ENCODE data around the gene NCOA1. TPM values are rescaled to one million over a fixed set of nuclear protein-coding genes. Genes with fewer than 3 reads are reported as not detected.

NCOA1 gene
- polyA plus RNA-seq, 3 donors = 7.3 to 30.2 (median 10.2) TPM

- Histone ChIP-seq H2AFZ (ENCODE audit: insufficient read depth, low read depth, low read length, poor library complexity, severe bottlenecking) (no peak overlapping the region), H3K4me1 (ENCODE audit: control insufficient read depth in 1 of 2, insufficient read depth in 2 of 2, low read length in 2 of 2) (peaks cover 17 to 18% of the 10 kb centered on the region in 2 donors), H3K4me2 (replicated peaks; ENCODE audit: extremely low read depth, low read length, poor library complexity, severe bottlenecking) (no peak overlapping the region), H3K79me2 (ENCODE audit: insufficient read depth, low read length) (no peaks in the 10 kb centered on the region), H4K20me1 (ENCODE audit: insufficient read depth, low read length) (no peaks in the 10 kb centered on the region), H3K36me3 (replicated peaks in 1 of 2; ENCODE audit: control insufficient read depth in 1 of 2, insufficient read depth in 2 of 2, low read length in 2 of 2) (no peaks in the 10 kb centered on the region), H3K4me3 (replicated peaks in 1 of 3; ENCODE audit: low read depth in 2 of 3, low read length in 3 of 3) (no peak overlapping the region), H3K27ac (ENCODE audit: low read depth in 1 of 2, low read length in 2 of 2) (no peak overlapping the region), H3K27me3 (ENCODE audit: control insufficient read depth in 2 of 2, insufficient read depth in 2 of 2, low read length in 2 of 2) (no peaks in the 10 kb centered on the region), H3K9ac (ENCODE audit: insufficient read depth, low read length, poor library complexity, severe bottlenecking) (no peak overlapping the region), H3K9me3 (replicated peaks in 1 of 2; ENCODE audit: control insufficient read depth in 1 of 2, insufficient read depth in 1 of 2, low read length in 2 of 2) (no peaks in the 10 kb centered on the region)
- intact Hi-C loops (cut with micrococcal nuclease) = no loop called here
- H3K36me3 Mint-ChIP-seq = no peaks in the 10 kb centered on the region
- H3K4me1 Mint-ChIP-seq = peaks cover 25% of the 10 kb centered on the region
- 93% methylated on average over 2 of the region's 3 CpGs for WGBS (ENCODE audit: insufficient coverage)
- TF ChIP-seq CTCF (IDR thresholded peaks at IDR 0.05) = no peak
- peaks cover 0 to 3% (median 0%) of the 10 kb centered on the region in 7 donors for H3K9me3 Mint-ChIP-seq
- H3K4me3 Mint-ChIP-seq = no peak overlapping the region
- no peak for DNase-seq
- no peak overlapping the region for H3K27ac Mint-ChIP-seq
- H3K27me3 Mint-ChIP-seq (ENCODE audit: low read depth in 3 of 3) = no peaks in the 10 kb centered on the region
These were observed 12.8 kb upstream of the NCOA1 start for GRCh38 chr2:24478243-24478642.

DNA sequence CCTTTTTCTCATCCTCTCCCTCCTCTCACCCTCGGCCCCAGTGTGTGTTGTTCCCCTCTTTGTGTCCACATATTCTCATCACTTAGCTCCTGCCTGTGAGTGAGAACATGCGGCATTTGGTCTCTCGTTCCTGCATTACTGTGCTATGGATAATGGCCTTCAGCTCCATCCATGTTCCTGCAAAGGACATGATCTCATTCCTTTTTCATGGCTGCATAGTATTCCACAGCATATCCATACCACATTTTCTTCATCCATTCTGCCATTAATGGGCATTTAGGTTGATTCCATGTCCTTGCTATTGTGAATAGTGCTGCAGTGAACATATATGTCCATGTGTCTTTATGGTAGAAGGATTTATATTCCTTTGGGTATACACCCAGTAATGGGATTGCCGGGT, 10.8 kb upstream of the NCOA1 start:
- peaks cover 0 to 7% (median 0%) of the 10 kb centered on the region in 7 donors for H3K9me3 Mint-ChIP-seq
- Histone ChIP-seq H3K9me3 (replicated peaks in 1 of 2; ENCODE audit: control insufficient read depth in 1 of 2, insufficient read depth in 1 of 2, low read length in 2 of 2) (no peaks in the 10 kb centered on the region), H3K27ac (ENCODE audit: low read depth in 1 of 2, low read length in 2 of 2) (no peak overlapping the region), H2AFZ (ENCODE audit: insufficient read depth, low read depth, low read length, poor library complexity, severe bottlenecking) (no peak overlapping the region), H3K27me3 (ENCODE audit: control insufficient read depth in 2 of 2, insufficient read depth in 2 of 2, low read length in 2 of 2) (no peaks in the 10 kb centered on the region), H3K4me2 (replicated peaks; ENCODE audit: extremely low read depth, low read length, poor library complexity, severe bottlenecking) (no peak overlapping the region), H3K9ac (ENCODE audit: insufficient read depth, low read length, poor library complexity, severe bottlenecking) (no peak overlapping the region), H3K4me3 (replicated peaks in 1 of 3; ENCODE audit: low read depth in 2 of 3, low read length in 3 of 3) (no peak overlapping the region), H3K4me1 (ENCODE audit: control insufficient read depth in 1 of 2, insufficient read depth in 2 of 2, low read length in 2 of 2) (peaks cover 27% of the 10 kb centered on the region in 2 donors), H4K20me1 (ENCODE audit: insufficient read depth, low read length) (no peaks in the 10 kb centered on the region), H3K79me2 (ENCODE audit: insufficient read depth, low read length) (no peaks in the 10 kb centered on the region), H3K36me3 (replicated peaks in 1 of 2; ENCODE audit: control insufficient read depth in 1 of 2, insufficient read depth in 2 of 2, low read length in 2 of 2) (no peaks in the 10 kb centered on the region)
- DNase-seq = no peak
- no peaks in the 10 kb centered on the region for H3K27me3 Mint-ChIP-seq (ENCODE audit: low read depth in 3 of 3)
- H3K36me3 Mint-ChIP-seq = no peaks in the 10 kb centered on the region
- H3K4me1 Mint-ChIP-seq = peaks cover 37% of the 10 kb centered on the region
- H3K27ac Mint-ChIP-seq = no peak overlapping the region
- no peak for TF ChIP-seq CTCF (IDR thresholded peaks at IDR 0.05)
- no peak overlapping the region for H3K4me3 Mint-ChIP-seq
- intact Hi-C loops (cut with micrococcal nuclease) = no loop called here
- WGBS (ENCODE audit: insufficient coverage) = 87% methylated on average over 3 of the region's 4 CpGs

Measured in CD14-positive monocyte (primary cell).